ENCODE data around the gene LRG1.

DNA sequence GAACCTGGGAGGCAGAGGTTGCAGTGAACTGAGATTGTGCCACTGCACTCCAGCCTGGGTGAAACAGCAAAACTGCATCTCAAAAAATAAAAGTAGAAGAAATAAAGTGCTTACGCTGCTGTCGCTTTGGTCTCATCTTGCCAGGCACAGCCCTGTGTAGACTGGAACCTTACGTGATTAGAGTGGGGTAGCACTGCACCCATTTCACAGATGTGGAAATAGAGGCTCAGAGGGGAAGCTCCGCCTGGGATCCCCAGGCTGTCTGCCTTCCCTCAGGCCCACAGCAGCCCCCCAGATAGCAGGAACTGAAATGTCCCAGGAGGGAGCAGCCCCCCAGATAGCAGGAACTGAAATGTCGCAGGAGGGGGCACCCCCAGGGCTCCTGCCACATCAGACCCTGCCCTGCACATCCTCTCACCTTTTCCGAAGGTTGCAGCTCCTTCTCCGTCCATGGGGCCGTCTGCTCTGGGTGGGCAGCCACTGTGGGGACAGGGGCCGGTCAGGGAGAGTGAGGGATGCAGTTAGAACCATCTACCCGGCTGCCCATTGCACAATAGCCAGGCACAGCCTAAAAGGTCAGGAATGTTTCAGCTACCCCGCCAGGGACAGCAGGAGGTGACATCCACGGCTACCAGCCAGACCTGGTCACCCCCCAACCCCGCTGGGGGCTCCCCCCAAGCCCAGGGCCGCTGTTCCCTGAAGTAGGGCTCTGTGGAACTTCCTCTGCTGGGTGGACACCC lies 23.5 kb downstream of the LRG1 start:
- no peak for TF ChIP-seq CREM (IDR thresholded peaks at IDR 0.05; ENCODE audit: low read depth)
- TF ChIP-seq, protein P1, sequence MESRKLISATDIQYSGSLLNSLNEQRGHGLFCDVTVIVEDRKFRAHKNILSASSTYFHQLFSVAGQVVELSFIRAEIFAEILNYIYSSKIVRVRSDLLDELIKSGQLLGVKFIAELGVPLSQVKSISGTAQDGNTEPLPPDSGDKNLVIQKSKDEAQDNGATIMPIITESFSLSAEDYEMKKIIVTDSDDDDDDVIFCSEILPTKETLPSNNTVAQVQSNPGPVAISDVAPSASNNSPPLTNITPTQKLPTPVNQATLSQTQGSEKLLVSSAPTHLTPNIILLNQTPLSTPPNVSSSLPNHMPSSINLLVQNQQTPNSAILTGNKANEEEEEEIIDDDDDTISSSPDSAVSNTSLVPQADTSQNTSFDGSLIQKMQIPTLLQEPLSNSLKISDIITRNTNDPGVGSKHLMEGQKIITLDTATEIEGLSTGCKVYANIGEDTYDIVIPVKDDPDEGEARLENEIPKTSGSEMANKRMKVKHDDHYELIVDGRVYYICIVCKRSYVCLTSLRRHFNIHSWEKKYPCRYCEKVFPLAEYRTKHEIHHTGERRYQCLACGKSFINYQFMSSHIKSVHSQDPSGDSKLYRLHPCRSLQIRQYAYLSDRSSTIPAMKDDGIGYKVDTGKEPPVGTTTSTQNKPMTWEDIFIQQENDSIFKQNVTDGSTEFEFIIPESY (CRISPR knock-in tag; IDR thresholded peaks at IDR 0.05), result no peak
- TF ChIP-seq, protein P2, sequence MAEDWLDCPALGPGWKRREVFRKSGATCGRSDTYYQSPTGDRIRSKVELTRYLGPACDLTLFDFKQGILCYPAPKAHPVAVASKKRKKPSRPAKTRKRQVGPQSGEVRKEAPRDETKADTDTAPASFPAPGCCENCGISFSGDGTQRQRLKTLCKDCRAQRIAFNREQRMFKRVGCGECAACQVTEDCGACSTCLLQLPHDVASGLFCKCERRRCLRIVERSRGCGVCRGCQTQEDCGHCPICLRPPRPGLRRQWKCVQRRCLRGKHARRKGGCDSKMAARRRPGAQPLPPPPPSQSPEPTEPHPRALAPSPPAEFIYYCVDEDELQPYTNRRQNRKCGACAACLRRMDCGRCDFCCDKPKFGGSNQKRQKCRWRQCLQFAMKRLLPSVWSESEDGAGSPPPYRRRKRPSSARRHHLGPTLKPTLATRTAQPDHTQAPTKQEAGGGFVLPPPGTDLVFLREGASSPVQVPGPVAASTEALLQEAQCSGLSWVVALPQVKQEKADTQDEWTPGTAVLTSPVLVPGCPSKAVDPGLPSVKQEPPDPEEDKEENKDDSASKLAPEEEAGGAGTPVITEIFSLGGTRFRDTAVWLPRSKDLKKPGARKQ (CRISPR knock-in tag; IDR thresholded peaks at IDR 0.05), result no peak
- TF ChIP-seq, protein P3, sequence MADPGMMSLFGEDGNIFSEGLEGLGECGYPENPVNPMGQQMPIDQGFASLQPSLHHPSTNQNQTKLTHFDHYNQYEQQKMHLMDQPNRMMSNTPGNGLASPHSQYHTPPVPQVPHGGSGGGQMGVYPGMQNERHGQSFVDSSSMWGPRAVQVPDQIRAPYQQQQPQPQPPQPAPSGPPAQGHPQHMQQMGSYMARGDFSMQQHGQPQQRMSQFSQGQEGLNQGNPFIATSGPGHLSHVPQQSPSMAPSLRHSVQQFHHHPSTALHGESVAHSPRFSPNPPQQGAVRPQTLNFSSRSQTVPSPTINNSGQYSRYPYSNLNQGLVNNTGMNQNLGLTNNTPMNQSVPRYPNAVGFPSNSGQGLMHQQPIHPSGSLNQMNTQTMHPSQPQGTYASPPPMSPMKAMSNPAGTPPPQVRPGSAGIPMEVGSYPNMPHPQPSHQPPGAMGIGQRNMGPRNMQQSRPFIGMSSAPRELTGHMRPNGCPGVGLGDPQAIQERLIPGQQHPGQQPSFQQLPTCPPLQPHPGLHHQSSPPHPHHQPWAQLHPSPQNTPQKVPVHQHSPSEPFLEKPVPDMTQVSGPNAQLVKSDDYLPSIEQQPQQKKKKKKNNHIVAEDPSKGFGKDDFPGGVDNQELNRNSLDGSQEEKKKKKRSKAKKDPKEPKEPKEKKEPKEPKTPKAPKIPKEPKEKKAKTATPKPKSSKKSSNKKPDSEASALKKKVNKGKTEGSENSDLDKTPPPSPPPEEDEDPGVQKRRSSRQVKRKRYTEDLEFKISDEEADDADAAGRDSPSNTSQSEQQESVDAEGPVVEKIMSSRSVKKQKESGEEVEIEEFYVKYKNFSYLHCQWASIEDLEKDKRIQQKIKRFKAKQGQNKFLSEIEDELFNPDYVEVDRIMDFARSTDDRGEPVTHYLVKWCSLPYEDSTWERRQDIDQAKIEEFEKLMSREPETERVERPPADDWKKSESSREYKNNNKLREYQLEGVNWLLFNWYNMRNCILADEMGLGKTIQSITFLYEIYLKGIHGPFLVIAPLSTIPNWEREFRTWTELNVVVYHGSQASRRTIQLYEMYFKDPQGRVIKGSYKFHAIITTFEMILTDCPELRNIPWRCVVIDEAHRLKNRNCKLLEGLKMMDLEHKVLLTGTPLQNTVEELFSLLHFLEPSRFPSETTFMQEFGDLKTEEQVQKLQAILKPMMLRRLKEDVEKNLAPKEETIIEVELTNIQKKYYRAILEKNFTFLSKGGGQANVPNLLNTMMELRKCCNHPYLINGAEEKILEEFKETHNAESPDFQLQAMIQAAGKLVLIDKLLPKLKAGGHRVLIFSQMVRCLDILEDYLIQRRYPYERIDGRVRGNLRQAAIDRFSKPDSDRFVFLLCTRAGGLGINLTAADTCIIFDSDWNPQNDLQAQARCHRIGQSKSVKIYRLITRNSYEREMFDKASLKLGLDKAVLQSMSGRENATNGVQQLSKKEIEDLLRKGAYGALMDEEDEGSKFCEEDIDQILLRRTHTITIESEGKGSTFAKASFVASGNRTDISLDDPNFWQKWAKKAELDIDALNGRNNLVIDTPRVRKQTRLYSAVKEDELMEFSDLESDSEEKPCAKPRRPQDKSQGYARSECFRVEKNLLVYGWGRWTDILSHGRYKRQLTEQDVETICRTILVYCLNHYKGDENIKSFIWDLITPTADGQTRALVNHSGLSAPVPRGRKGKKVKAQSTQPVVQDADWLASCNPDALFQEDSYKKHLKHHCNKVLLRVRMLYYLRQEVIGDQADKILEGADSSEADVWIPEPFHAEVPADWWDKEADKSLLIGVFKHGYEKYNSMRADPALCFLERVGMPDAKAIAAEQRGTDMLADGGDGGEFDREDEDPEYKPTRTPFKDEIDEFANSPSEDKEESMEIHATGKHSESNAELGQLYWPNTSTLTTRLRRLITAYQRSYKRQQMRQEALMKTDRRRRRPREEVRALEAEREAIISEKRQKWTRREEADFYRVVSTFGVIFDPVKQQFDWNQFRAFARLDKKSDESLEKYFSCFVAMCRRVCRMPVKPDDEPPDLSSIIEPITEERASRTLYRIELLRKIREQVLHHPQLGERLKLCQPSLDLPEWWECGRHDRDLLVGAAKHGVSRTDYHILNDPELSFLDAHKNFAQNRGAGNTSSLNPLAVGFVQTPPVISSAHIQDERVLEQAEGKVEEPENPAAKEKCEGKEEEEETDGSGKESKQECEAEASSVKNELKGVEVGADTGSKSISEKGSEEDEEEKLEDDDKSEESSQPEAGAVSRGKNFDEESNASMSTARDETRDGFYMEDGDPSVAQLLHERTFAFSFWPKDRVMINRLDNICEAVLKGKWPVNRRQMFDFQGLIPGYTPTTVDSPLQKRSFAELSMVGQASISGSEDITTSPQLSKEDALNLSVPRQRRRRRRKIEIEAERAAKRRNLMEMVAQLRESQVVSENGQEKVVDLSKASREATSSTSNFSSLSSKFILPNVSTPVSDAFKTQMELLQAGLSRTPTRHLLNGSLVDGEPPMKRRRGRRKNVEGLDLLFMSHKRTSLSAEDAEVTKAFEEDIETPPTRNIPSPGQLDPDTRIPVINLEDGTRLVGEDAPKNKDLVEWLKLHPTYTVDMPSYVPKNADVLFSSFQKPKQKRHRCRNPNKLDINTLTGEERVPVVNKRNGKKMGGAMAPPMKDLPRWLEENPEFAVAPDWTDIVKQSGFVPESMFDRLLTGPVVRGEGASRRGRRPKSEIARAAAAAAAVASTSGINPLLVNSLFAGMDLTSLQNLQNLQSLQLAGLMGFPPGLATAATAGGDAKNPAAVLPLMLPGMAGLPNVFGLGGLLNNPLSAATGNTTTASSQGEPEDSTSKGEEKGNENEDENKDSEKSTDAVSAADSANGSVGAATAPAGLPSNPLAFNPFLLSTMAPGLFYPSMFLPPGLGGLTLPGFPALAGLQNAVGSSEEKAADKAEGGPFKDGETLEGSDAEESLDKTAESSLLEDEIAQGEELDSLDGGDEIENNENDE (IDR thresholded peaks at IDR 0.05; ENCODE audit: low read depth, low read length), result no peak
- no peak for TF ChIP-seq ZNF830 (CRISPR knock-in tag; IDR thresholded peaks at IDR 0.05)
